ENCODE results near the gene ESPNL.

ESPNL gene

DNA sequence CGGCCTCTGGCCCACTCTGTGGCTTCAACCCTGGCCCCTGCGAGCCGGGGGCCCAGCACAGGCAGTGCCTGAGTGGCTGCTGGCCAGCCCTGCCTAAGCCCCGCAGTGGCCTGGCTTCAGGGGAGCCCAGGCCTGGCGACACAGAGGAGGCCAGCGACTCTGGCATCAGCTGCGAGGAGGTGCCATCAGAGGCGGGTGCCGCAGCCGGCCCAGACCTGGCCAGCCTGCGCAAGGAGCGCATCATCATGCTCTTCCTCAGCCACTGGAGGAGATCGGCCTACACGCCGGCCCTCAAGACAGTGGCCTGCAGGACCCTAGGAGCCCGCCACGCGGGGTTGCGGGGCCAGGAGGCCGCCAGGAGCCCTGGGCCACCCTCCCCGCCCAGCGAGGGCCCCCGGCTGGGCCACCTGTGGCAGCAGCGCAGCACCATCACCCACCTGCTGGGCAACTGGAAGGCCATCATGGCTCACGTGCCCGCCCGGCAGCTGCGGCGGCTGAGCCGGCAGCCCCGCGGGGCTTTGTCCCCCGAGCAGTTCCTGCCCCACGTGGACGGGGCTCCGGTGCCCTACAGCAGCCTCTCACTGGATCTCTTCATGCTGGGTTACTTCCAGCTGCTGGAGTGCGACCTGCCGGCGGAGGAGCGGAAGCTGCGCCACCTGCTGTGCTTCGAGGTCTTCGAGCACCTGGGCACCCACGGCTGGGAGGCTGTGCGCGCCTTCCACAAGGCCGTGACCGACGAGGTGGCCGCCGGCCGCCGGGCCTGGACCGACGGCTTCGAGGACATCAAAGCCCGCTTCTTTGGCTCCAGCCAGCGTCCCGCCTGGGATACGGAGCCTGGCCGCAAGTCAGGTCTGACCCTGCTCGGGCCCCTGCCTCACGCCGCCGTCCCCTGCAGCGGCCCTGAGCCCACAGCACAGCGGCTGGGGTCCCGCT lies 30.8 kb downstream of the ESPNL start:
- no peak overlapping the region for H3K4me3 ChIP-seq (ENCODE audit: low read length)
- H3K36me3 ChIP-seq (ENCODE audit: control insufficient read depth, insufficient read depth, low read length): no peaks in the 10 kb centered on the region
- no peak overlapping the region for H3K27ac ChIP-seq (ENCODE audit: low read length)
- H3K4me1 ChIP-seq (ENCODE audit: control insufficient read depth, insufficient read depth, low read length): peaks cover 6% of the 10 kb centered on the region; the same call in 1 of the 2 replicates
- no peak for DNase-seq (ENCODE audit: low read depth, low spot score)
- H3K9me3 ChIP-seq (ENCODE audit: control insufficient read depth, insufficient read depth, low read length): no peaks in the 10 kb centered on the region
- WGBS (ENCODE audit: insufficient coverage, insufficient read length): no CpG with 5 or more reads among the region's 68 CpGs
- no peaks in the 10 kb centered on the region for H3K27me3 ChIP-seq (ENCODE audit: control insufficient read depth, insufficient read depth, low read length)

DNA sequence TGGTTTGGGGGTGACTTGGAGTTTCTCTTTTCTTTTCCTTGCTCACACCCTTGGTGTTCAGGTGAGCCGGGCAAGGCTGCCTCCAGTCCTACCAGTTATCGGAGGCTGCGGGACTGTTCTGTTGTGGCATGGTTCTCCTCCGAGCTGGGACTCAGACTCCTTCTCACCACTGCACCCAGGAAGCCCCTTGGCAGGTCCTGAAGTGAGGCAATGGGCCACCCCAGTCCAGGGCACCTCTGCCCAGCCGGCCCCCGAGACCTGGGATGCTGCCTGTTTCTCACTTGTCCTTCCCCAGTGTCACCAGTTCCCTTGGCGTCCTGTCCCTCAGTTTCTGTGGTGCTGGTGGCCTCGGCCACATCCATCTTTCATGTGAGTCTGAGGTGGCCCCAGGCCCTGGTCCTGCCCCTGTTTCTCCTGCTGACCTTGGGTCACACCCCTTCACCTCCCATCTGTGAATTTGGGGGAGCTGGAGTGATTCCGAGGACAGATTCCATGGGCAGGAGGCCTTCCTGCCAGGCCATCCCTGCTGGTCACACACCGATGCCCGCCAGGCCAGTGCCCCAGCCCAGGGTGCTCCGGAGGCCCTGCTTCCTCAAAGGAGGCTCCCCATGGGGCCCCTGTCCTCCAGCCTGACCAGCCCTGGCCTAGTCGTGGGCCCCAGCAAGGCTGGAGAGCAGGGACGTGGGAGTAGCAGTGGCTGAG lies 31.8 kb downstream of the ESPNL start:
- Histone ChIP-seq H3K27ac (ENCODE audit: low read length) (no peak overlapping the region), H3K4me1 (ENCODE audit: control insufficient read depth, insufficient read depth, low read length) (peaks cover 6% of the 10 kb centered on the region; the same call in 1 of the 2 replicates), H3K9me3 (ENCODE audit: control insufficient read depth, insufficient read depth, low read length) (no peaks in the 10 kb centered on the region), H3K27me3 (ENCODE audit: control insufficient read depth, insufficient read depth, low read length) (no peaks in the 10 kb centered on the region), H3K36me3 (ENCODE audit: control insufficient read depth, insufficient read depth, low read length) (no peaks in the 10 kb centered on the region), H3K4me3 (ENCODE audit: low read length) (no peak overlapping the region)
- DNase-seq (ENCODE audit: low read depth, low spot score): no peak
- WGBS (ENCODE audit: insufficient coverage, insufficient read length): no CpG with 5 or more reads among the region's 14 CpGs

DNA sequence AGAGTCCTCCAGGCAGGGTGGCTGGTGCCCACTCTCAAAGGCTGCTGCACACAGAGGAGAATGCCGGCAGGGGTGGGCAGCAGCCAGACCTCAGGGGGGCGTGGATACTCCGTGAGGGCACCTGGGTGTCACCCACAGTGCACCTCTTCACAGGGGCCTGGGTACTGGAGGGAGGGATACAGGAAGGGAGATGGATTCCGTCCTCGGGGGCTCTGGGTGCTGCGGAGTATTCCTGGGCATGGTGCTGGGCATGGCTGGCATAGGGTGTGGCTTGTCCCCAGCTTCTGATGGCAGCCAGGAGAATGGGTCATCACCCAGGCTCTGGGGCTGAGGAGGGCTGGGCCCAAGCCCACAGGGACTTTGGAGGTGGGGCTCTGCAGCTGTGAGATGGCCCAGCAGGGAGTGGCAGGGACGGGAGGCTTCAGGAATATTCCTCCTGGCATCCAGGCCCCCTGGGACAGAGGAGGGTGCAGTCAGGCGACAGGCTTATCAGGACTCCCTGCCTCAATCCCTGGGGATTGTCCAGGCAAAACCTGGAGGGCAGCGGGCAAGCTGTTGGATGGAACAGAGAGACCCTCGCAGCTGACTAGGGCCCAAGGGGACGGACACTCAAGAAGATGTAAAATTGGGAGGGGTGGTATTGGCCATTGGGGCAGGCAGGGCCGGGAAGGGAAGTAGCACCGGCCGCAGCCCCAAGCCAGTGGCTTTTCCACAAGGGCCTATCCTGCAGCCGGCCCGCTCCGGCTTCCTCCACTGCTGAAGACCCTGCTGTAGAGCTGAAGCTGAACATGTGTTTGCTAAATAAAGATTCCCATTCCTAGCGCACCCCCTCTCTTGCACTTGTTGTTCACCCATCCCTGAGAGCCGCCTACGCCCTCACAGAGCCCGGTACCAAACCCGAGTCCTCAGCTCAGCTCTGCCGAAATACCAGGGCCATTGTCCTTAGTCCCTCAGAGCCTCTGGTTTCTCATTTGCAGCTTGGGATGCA lies 32.6 kb downstream of the ESPNL start:
- no CpG with 5 or more reads among the region's 23 CpGs for WGBS (ENCODE audit: insufficient coverage, insufficient read length)
- DNase-seq (ENCODE audit: low read depth, low spot score): no peak
- no peak overlapping the region for H3K27ac ChIP-seq (ENCODE audit: low read length)
- no peaks in the 10 kb centered on the region for H3K27me3 ChIP-seq (ENCODE audit: control insufficient read depth, insufficient read depth, low read length)
- peaks cover 6% of the 10 kb centered on the region; the same call in 1 of the 2 replicates for H3K4me1 ChIP-seq (ENCODE audit: control insufficient read depth, insufficient read depth, low read length)
- no peak overlapping the region for H3K4me3 ChIP-seq (ENCODE audit: low read length)
- no peaks in the 10 kb centered on the region for H3K9me3 ChIP-seq (ENCODE audit: control insufficient read depth, insufficient read depth, low read length)
- H3K36me3 ChIP-seq (ENCODE audit: control insufficient read depth, insufficient read depth, low read length): no peaks in the 10 kb centered on the region

DNA sequence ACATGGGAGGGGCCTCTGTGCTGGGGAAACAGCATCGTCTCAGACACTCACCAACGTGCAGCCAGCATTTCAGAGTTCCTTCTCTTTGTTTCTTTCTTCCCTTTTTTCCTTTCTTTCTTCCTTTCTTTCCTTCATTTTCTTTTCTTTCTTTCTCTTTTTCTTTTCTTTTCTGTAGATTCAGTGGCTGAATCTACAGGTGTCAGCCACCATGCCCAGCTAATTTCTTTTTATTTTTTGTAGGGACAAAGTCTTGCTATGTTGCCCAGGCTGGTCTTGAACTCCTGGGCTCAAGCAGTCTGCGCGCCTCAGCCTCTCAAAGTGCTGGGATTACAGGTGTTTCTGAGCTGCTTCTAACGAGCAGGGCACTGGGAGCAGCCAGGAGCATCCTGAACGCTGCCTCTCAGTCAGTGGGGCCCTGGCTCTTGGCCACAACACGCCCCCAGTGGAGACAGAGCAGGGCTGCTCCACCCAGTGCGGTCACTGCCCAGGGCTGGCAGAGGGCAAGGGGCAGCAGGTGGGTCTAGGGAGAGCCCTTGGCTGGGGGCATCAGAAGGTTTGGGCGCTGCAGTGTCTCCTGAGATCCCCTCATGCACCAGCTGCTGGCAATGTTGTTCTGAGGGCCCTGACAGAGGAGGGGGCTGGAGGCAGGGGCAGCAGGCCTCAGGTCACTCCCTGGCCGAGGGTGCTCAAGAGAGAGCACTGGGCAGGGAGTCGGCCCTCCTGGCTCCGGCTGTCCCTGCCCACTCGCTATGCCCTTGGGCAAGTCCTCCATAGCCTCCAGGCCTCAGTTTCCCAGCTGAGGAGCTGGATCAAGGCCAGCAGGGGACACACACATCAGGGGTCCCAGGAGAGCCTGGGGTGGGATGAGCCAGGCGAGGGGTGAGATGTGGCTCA lies 33.6 kb downstream of the ESPNL start:
- WGBS (ENCODE audit: insufficient coverage, insufficient read length): no CpG with 5 or more reads among the region's 14 CpGs
- DNase-seq (ENCODE audit: low read depth, low spot score): no peak
- H3K36me3 ChIP-seq (ENCODE audit: control insufficient read depth, insufficient read depth, low read length): no peaks in the 10 kb centered on the region
- H3K27ac ChIP-seq (ENCODE audit: low read length): no peak overlapping the region
- 0 out of 2 replicates have a peak, but pooled peaks cover 1% of the 10 kb centered on the region for H3K4me1 ChIP-seq (ENCODE audit: control insufficient read depth, insufficient read depth, low read length)
- H3K4me3 ChIP-seq (ENCODE audit: low read length): no peak overlapping the region
- no peaks in the 10 kb centered on the region for H3K9me3 ChIP-seq (ENCODE audit: control insufficient read depth, insufficient read depth, low read length)
- H3K27me3 ChIP-seq (ENCODE audit: control insufficient read depth, insufficient read depth, low read length): no peaks in the 10 kb centered on the region

DNA sequence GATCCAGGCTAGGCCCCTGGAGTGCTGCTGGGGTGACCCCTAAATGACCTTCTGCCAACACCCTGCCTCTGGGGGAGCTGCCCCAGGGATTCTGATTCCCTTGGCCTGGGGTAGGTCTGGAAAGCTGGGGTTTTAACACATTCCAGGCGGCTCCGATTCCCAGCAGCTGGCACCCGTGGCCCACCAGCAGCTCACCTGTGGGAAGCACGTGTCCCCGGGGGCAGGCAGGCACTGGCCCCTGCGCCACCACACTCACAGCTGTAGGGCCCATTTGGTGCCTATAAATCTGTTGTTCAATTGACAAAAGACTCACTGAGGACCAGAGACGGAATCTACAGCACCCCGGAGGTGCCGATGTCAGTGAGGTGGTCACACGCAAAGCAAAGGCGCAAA lies 34.2 kb downstream of the ESPNL start:
- WGBS (ENCODE audit: insufficient coverage, insufficient read length): no CpG with 5 or more reads among the region's 11 CpGs
- Histone ChIP-seq H3K27ac (ENCODE audit: low read length) (no peak overlapping the region), H3K9me3 (ENCODE audit: control insufficient read depth, insufficient read depth, low read length) (no peaks in the 10 kb centered on the region), H3K27me3 (ENCODE audit: control insufficient read depth, insufficient read depth, low read length) (no peaks in the 10 kb centered on the region), H3K36me3 (ENCODE audit: control insufficient read depth, insufficient read depth, low read length) (no peaks in the 10 kb centered on the region), H3K4me3 (ENCODE audit: low read length) (no peak overlapping the region), H3K4me1 (ENCODE audit: control insufficient read depth, insufficient read depth, low read length) (no peaks in the 10 kb centered on the region)
- no peak for DNase-seq (ENCODE audit: low read depth, low spot score)

DNA sequence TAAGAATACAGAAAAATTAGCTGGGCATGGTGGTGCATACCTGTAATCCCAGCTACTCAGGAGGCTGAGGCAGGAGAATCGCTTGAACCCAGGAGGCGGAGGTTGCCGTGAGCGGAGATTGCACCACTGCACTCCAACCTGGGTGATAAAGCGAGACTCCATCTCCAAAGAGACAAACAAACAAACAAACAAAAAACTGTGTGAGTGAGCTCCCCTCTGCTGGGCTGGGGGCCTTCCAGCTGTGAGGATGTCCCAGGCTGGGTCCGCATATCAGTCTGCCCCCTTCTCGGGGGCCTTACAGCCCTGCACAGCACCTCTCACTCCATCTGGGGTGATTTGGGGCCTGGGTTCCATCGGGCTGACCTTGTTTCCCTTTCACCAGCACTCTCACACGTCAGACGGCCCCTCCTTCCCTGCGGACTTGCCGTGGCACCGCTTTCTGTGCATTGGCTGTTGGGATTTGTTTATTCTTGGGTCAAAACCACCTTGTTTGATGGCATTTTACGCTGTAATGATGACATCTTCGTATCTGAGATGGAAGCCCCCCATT lies 35.5 kb downstream of the ESPNL start:
- no CpG with 5 or more reads among the region's 15 CpGs for WGBS (ENCODE audit: insufficient coverage, insufficient read length)
- DNase-seq (ENCODE audit: low read depth, low spot score): no peak
- Histone ChIP-seq H3K4me1 (ENCODE audit: control insufficient read depth, insufficient read depth, low read length) (no peaks in the 10 kb centered on the region), H3K27me3 (ENCODE audit: control insufficient read depth, insufficient read depth, low read length) (no peaks in the 10 kb centered on the region), H3K4me3 (ENCODE audit: low read length) (no peak overlapping the region), H3K27ac (ENCODE audit: low read length) (no peak overlapping the region), H3K9me3 (ENCODE audit: control insufficient read depth, insufficient read depth, low read length) (no peaks in the 10 kb centered on the region), H3K36me3 (ENCODE audit: control insufficient read depth, insufficient read depth, low read length) (no peaks in the 10 kb centered on the region)

DNA sequence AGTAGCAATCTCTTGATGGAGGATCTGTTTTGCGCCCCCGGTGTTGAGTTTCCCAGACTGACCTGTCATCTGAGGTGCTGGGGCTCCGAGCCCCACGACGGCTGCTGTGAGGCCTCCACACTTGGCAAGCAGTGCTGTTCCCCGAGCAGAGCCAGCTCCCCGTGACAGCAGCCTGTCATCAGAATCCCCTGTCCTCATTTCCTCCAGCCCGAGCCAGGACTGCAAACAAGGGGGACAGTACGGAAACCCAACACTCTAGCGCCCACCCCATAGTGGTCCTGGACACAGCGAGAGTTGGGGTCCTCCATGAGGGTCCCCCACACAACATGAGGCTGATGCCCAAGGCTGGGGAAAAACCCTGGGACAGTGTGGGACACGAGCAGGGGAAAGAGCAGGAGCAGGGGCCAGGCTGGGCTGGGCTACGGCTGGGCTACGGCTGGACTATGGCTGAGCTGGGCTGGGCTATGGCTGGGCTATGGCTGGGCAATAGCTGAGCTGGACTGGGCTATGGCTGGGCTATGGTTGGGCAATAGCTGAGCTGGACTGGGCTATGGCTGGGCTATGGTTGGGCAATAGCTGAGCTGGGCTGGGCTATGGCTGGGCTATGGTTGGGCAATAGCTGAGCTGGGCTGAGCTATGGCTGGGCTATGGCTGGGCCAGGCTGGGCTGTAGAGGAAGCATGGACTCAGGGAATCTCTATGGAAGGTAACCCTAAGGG lies 36.8 kb downstream of the ESPNL start:
- no peak overlapping the region for H3K4me3 ChIP-seq (ENCODE audit: low read length)
- no peak for DNase-seq (ENCODE audit: low read depth, low spot score)
- H3K27ac ChIP-seq (ENCODE audit: low read length): no peak overlapping the region
- H3K36me3 ChIP-seq (ENCODE audit: control insufficient read depth, insufficient read depth, low read length): no peaks in the 10 kb centered on the region
- H3K4me1 ChIP-seq (ENCODE audit: control insufficient read depth, insufficient read depth, low read length): no peaks in the 10 kb centered on the region
- WGBS (ENCODE audit: insufficient coverage, insufficient read length): no CpG with 5 or more reads among the region's 14 CpGs
- H3K9me3 ChIP-seq (ENCODE audit: control insufficient read depth, insufficient read depth, low read length): no peaks in the 10 kb centered on the region
- no peaks in the 10 kb centered on the region for H3K27me3 ChIP-seq (ENCODE audit: control insufficient read depth, insufficient read depth, low read length)

DNA sequence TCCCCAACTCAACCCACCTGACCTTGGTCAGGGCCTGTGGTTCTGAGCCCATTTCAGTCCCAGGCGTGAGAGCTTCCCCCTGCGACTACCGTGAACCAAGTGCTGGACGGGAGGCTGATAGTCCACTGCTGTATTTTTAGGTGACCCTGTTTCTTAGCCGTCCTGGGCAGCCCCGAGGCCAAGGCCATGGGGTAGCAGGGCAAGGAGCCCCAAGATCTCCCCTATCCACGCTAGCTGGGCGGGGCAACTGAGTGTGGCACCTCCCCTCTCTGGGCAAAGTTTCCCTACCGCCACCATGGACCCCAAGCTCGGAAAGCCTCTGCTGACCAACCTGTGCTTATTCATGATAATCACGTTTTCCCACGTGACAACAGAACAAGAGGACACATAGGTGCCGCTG lies 37.7 kb downstream of the ESPNL start:
- Histone ChIP-seq H3K27me3 (ENCODE audit: control insufficient read depth, insufficient read depth, low read length) (no peaks in the 10 kb centered on the region), H3K9me3 (ENCODE audit: control insufficient read depth, insufficient read depth, low read length) (no peaks in the 10 kb centered on the region), H3K4me1 (ENCODE audit: control insufficient read depth, insufficient read depth, low read length) (peaks cover 2% of the 10 kb centered on the region; the same call in 1 of the 2 replicates), H3K36me3 (ENCODE audit: control insufficient read depth, insufficient read depth, low read length) (no peaks in the 10 kb centered on the region), H3K27ac (ENCODE audit: low read length) (no peak overlapping the region), H3K4me3 (ENCODE audit: low read length) (no peak overlapping the region)
- no peak for DNase-seq (ENCODE audit: low read depth, low spot score)
- no CpG with 5 or more reads among the region's 13 CpGs for WGBS (ENCODE audit: insufficient coverage, insufficient read length)
